HG03108 (cell line): ENCODE data around the gene TUBB4B.

Experiments used
- ATAC-seq: cut with Tn5 transposase; IDR thresholded peaks from one replicate; pipeline ENCODE4 v1.9.1; 2021; ENCODE audit warnings: moderate library complexity; ENCODE audit not compliant: unreplicated experiment

TUBB4B gene

DNA sequence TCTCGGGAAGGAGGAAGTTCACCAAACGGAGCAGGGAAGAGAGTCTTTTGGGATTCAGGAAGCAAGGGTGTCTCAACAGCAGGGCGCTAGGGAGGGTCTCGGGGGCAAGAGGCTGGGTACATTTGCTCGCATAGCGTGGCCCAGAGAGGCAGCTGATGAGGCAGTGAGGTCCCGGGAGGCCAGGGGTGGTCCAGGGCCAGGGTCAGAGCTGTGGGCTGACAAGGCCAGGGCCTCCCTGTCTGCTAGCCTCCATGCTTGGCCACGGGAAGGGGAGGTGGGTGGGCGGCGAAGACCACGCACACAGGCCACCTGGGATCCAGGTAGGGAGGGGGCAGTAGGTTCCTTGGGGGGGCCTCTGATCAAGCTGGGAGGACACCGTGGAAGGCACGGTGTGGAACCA lies 29.6 kb upstream of the TUBB4B start:
- ATAC-seq, result no peak

DNA sequence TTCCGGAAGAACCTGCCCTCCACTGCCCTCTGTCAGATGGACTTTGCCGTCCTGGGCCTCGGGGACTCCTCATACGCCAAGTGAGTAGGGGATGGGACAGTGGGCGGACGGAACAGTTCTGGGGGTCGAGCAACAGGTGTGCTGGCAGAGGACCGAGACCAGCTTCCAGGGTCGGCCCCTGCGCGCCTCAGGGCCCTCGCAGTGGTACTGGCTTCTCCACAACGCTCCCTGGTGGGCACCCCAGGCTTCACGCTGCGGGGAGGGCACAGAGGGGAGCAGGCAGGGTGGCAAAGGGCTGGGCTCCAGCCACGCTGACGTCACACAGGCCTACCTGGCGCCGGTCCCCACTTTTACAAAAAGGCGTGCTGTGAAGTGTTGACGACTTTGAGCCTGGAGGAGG lies 28.6 kb upstream of the TUBB4B start:
- ATAC-seq, result no peak

DNA sequence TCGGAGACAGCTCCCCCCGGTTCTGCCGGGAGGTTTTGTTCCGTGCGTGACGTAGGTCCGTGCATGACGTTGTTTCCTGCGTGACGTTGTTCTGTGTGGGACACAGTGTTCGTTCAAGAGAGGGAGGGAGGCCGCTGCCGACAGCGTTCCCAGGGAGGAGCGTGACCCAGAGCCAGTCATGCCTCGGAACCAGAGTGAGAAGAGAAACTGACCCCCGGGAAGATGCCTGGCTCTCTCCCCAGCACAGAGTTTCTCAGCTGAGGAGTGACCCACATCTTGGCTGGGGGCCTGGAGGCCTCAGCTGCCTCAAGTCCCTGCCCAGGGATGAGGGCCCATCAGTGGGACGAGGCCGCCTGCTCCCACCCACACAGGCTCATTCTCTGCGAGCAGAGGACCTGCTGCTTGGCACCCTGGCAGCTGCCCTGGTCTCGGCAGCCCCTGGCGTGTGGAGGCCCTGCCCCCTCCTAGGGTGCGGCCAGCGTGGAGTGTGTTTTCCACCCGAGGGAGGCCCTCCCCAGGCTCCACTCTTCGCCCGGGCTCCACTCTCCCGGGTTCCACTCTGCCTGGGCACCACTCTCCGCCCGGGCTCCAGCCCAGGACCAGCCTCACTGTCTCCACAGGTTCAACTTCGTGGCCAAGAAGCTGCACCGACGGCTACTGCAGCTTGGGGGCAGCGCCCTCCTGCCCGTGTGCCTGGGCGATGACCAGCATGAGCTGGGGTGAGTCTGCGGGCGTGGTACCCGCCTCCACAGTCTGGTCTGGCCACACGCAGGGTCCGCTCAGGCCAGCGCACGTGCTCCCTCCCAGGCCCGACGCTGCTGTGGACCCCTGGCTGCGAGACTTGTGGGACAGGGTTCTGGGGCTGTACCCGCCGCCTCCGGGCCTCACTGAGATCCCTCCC lies 27.7 kb upstream of the TUBB4B start:
- no peak for ATAC-seq

DNA sequence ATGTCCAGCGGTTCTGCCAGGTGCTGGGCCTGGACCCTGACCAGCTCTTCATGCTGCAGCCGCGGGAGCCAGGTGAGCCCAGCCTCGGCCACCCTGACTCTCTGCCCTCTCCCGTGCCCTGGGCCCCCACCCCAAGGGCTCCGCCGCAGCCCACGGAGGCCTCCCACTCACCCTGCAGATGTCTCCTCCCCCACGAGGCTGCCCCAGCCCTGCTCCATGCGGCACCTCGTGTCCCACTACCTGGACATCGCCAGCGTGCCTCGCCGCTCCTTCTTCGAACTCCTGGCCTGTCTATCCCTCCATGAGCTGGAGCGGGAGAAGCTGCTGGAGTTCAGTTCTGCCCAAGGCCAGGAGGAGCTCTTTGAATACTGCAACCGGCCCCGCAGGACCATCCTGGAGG lies 26.5 kb upstream of the TUBB4B start:
- no peak for ATAC-seq

DNA sequence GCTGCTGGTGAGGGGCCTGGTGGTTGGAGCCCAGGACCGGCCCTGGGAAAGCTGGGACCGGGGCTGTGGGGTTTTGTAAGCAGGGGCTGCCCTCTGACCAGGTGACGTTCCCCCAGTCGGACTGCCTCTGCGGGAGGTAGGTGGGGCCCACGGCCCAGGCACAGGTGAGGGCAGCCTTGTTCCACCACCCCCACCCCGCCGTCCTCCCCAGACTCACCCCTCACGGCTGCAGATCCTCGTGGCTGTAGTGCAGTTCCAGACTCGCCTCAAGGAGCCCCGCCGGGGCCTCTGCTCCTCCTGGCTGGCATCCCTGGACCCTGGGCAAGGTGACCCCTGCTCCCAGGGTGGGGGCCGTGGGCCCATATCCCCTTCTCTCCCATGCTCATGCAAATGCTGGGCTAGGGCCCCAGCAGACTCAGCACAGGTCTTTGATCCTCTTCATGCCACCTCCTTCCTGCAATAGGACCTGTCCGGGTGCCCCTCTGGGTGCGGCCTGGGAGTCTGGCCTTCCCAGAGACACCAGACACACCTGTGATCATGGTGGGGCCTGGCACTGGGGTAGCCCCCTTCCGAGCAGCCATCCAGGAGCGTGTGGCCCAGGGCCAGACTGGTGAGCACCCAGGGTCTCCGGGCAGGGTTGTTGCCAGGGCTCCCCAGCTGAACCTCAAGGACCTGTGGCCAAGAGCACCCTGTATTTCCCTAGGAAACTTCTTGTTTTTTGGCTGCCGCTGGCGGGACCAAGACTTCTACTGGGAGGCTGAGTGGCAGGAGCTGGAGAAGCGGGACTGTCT lies 25.7 kb upstream of the TUBB4B start:
- ATAC-seq, result no peak

DNA sequence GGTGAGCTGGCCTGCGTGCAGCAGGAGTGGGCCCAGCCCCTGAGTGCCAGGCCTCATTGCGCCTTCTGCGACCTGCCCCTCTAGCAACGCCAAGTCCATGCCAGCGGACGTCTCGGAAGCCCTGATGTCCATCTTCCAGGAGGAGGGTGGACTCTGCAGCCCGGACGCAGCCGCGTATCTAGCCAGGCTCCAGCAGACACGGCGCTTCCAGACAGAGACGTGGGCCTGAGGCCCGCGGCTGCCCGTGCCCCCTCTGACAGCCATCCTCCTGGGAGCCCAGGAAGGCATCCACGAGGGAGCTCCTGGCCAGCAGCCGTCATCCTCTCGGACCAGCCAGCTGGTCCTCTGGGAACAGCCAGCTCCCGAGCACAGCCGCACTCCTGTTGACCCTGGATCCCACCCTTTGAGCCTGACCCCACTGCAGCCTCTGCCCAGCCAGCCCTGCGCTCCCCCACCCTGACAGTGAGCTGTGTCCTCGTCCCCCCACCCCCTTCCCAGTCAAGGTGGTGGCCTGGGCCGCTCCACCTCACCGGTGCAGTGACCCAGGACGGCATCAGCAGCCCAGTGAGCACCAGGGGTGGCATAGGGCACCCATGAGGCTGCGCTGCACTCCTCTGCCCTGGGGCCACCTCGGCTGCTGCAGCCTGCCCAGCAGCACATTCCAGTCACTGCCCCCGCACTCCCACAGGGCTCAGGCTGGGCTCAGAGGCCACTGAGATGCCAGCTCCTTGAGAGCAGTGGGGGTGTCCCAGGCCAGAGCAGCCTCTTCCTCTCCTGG lies 24.7 kb upstream of the TUBB4B start:
- no peak for ATAC-seq

DNA sequence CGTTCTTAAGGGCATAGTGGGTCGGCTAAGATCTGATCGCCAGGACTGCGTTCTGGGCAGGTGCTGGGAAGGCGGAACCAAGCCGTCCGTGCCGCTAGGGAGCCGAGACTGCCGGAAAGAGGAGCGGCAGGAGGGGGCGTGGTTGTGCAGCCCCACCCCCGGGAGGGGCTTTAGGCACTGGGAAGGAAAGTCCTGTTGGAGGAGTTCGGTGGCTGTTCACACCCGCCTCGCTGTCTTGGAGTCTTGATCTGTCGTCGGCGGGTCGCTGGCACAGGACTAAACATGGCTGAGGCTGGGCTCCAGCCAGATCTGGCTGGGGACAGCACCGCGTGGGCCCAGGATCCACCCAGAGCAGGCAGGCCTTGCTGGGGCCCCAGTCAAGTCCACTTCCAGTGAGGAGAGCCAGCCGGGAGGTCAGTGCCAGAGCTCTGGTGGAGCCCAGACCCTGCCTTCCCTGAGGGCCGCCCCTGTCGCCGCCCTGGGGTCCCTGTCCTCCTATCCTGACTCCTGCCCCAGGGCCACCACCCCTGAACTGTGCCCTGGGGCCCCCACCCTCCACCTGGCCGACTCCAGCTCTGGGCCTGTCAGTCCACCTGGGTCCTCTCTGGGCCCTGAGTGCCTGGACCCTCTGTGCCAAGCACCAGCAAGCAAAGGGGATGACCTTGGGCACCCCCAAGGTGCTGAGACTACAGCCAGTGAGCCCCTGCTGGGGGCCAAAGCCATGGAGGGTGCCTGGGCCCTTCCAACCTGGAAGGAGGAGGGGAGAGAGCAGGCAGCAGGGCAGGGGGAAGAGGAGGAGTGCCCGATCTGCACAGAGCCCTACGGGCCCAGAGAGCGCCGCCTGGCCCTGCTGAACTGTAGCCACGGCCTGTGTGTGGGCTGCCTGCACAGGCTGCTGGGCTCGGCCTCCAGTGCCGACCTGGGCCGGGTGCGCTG lies 23.5 kb upstream of the TUBB4B start:
- ATAC-seq, result no peak

DNA sequence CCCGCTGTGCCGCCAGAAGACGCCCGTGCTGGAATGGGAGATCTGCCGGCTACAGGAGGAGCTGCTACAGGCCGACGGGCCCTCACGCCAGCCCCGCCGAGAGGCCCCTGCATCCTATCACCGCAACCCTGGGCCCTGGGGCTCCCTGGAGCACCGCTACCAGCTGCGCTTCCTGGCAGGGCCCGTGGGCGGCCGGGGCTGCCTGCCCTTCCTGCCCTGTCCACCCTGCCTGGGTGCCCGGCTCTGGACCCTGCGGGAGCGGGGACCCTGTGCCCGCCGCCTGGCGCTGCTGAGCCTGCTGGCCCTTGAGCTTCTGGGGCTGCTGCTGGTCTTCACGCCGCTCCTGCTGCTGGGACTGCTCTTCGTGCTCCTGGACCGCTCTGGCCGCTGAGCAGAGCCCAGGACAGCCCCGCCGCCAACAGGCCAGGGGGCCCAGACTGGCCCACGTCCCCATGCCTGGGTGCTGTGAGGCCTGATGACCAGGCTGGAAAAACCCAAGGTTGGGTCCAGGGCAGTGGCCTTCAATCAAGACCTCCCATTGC lies 22.8 kb upstream of the TUBB4B start:
- no peak for ATAC-seq

DNA sequence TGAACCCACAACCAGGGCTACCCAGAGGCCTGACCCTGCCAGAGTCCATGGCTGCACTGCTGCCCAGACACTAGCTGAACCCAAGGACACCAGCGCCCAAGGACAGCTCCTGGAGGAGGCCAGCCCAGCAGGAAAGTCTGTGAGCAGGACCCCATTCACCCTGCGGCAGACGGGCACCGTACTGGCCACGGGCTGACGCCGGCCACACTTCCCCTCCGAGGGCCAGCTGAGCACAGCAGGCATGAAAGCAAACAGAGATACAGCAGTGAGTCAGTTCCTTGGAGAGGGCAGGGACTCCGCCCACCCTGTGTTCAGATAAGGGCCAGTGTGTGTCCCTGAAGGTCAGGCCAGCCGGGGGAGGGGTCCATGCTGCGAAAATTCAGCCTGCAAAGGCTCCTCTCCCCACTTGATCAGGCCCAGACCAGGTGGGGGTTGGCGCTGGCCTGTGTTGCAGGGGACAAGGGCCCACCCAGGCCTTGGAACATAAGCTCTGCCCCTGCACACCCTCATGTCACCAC lies 22.3 kb upstream of the TUBB4B start:
- ATAC-seq, result no peak

DNA sequence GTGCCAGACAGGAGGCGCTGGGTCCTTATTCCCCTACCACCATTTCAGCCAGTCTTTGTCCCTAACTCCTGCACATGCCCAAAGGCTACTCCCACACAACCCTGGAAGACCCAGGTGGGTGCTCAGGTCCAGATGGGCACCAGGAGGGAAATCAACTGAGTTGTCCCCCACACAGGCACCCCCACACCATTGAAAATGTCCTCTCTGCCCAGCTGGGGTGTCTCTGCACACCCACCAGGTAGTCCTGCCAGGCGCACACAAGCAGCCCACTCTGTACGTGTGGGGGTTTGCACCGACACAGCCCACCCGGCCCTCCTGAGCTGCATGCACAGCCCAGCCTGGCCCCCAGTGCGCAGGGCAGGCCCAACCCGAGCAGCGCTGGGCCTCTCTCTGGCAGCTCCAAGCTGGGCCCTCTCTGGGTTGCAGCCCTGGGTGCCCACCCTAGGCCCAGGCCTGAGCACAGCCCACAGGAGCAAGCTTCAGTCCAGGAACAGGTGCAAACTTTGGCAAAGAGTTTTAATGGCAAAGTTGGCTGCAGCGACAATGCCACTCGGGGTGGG lies 21.2 kb upstream of the TUBB4B start:
- no peak for ATAC-seq

DNA sequence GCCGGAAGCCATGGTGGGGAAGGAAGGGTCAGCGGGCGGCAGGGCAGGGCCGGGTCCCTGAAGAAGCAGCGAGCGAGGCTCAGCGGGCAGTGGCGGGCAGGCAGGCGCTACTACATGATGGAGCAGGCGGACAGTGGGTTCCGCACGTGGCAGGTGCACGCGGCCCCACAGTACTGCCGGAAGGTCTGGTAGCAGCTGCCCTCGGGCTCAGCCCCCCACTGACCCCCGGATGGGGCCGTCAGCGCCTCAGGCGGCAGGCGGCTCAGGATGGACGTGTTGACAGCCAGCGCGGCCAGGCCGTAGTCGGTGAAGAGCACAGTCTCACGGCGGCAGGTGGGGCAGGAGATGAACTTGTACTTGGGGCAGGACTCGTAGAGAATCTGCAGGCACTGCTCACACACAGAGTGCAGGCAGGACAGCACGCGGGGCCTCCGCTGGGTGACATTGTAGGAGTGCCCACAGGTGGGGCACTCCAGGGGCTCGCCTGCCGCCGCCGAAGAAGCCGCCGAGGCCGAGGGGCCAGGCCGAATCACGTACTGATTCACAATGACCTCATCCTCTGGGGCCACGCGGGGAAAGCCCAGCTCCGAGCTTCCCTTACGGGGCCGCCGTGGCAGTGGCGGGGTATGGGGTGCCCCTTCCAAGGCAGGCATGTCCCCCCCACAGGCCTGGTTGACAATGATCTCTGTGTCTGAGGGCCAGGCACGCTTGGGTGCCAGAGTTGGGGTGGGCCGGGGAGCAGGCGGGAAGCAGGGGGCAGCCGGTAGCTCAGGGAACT lies 20.6 kb upstream of the TUBB4B start:
- no peak for ATAC-seq

DNA sequence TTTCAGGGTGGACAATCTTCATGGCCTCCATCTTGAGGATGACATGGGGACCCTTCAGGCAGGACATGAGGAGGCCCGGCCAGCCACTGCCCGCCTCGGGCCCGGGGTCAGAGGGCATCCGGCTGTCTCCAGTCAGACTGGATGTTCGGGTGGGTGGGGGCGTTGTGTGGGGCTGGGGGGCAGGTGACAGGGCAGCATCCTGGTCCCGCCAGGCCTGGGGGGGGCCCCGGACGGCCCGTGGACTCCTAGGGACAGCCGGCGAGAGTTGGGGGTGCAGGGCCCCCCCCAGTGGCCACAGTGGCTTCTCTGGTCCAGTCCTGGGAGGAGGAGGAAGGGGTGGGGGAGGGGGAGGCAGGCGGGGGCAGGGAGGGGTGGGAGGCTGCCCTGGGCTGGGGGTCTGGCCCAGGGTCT lies 20.0 kb upstream of the TUBB4B start:
- ATAC-seq, result no peak

DNA sequence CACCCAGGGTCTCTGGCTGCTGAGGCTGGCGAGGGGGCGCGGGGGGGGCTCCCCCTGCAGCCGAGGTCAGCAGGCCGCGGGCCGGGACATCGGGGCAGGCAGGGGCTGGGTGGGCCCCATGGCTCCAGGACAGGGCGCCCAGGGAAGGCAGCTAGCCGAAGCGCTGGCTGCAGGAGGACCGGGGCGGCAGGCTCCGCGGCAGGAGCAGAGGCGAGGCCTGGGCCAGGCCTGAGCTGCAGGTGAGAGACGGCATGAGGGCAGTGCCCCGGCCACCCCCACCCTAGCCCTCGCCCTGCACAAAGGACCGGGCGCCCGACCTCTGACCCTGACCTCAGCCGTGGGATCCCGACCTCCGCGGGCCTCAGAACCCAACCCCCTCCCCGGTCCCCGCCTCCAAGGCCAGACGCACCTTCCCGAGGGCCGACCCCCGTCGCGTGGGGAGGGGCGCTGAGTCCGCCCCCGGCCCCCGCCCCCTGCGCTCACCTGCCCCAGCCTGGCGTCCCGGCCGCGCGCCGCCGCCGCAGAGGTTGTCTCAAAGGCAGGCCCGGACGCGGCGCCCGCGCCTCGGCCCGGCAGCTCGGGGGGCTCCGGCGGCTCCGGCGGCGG lies 19.5 kb upstream of the TUBB4B start:
- ATAC-seq, result no peak

DNA sequence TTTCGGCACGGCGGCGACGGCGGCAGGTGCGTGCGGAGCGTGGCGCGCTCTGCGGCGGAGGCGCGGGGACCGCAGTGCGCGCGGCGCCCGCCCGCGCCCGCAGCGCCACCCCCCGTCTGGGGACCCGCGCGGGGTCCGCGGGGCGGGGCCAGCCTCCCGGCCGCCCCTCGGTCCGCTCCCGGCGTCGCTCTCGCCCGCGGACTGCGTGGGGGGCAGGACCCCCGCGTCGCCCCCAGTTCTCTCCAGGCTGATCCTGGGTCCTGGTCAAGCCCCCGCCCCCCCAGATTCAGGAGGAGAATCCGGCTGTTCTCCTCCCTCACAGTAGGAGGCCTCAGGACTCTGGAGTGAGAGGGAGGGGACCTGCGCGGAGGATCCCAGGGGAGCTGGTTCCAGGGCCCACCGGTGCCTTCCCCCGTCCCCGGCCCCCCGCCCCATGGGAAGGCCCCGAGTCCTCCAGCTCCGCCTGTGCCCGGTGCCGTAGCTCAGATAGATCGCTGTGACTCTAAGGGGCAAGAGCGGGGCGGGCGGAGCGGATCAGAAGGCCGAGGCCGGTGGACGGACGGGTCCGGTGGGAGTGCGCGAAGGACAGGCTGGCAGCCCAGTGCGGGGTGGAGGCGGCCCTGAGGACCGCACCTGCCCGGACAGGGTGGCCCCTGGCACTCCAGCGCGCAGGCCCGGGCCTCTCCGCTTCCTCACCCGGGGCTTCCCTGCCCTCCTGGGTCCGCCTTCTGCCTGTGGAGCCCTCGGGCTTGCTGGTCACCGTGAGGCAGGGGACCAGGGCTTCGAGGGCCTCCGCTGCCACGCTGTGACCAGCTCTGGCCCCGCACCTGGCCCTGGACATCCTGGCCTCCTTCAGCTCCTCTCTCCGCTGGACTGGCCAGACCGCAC lies 18.7 kb upstream of the TUBB4B start, which contains the start of gene RNF208:
Gene RNF208 (minus strand): TSS at position 51 of the 888 bp plus-strand sequence. CDS start 1,028 bp downstream, outside the sequence.
- peak; percentile 4 for ATAC-seq

DNA sequence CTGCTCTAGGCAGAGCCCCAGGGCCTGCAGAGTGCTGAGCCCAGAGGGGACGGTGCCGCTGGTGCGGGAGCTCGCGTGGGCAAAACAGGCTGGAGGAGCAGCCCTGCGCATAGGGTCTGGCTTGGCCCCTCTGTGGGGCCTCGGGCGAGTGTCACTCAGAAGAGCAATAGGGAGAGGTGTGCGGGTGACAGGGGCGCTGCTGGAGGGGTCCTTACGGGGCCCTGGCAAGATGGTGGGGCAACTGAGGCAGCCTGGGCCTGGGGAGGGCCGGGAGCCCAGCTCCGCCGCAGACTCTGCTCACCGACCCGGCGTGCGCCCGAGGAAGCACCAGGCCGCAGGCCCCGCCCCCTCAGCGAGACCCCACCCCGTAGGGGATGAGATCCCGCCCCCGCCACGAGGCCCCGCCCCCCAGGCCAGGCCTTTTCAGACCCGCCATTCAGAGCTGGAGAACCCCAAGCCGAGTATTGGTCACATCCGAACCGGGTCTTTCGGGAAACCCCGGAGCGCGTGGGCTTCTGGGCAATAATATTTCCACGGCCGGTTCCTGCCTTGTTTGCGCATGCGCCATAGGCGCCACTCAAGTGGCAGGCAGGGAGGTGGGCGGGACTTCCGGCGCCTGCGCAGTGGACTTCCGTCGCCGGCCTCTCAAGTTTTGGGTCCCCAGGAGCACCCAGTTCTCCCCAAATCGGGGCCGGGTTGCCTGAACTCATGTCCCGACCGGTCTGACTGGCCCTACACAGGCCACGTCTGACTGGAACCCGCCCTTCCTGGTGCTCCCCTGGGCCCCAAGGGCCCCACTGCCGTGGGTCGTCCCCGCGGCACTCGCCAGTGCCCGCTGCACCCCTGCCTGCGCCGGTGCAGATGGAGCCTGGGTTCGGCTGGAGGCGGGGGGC lies 17.8 kb upstream of the TUBB4B start:
- ATAC-seq, result peak; percentile 76
